ENCODE measurements around the gene DUSP8.

The DUSP8 gene

GRCh38 chr11:1557904-1558774 lies 13.9 kb downstream of the DUSP8 start:
- Histone ChIP-seq H3K4me3 (no peak overlapping the region), H3K27ac (peak overlapping the region in 7 of 21 experiments; percentile 11 to 73 (median 40))

GRCh38 chr11:1557051-1557884 lies 14.8 kb downstream of the DUSP8 start:
- H3K4me3 ChIP-seq: no peak overlapping the region
- H3K27ac ChIP-seq: peak overlapping the region in 3 of 21 experiments; percentile 11 to 73 (median 40)

- H3K27ac ChIP-seq: no peak overlapping the region
Measured at GRCh38 chr11:1556278-1556902, 15.7 kb downstream of the DUSP8 start.

GRCh38 chr11:1555713-1556153 lies 16.3 kb downstream of the DUSP8 start:
- Histone ChIP-seq H3K27ac (no peak overlapping the region), H3K4me3 (no peak overlapping the region)

More at GRCh38 chr11:1556278-1556902, 15.7 kb downstream of the DUSP8 start:
- no peak overlapping the region for H3K4me3 ChIP-seq

GRCh38 chr11:1554981-1555712 lies 16.9 kb downstream of the DUSP8 start:
- no peak overlapping the region for H3K27ac ChIP-seq
- no peak overlapping the region for H3K4me3 ChIP-seq

- no peak overlapping the region for H3K4me3 ChIP-seq
- H3K27ac ChIP-seq: no peak overlapping the region
Measured at GRCh38 chr11:1553808-1554594, 18.1 kb downstream of the DUSP8 start.

- Histone ChIP-seq H3K4me3 (no peak overlapping the region), H3K27ac (no peak overlapping the region)
Measured at GRCh38 chr11:1549338-1550330, 22.4 kb downstream of the DUSP8 start.

GRCh38 chr11:1548221-1549070 lies 23.6 kb downstream of the DUSP8 start:
- Histone ChIP-seq H3K4me3 (peak overlapping the region in 1 of 7 experiments; percentile 3), H3K27ac (peak overlapping the region in 1 of 21 experiments; percentile 13)

GRCh38 chr11:1547467-1548098 lies 24.5 kb downstream of the DUSP8 start:
- Histone ChIP-seq H3K27ac (peak overlapping the region in 1 of 21 experiments; percentile 11), H3K4me3 (peak overlapping the region in 5 of 7 experiments; percentile 5 to 37 (median 32))

- peak overlapping the region in 6 of 7 experiments; percentile 5 to 37 (median 29) for H3K4me3 ChIP-seq
- H3K27ac ChIP-seq: peak overlapping the region in 2 of 21 experiments; percentile 6 to 11
Measured at GRCh38 chr11:1546536-1547466, 25.3 kb downstream of the DUSP8 start.

GRCh38 chr11:1546077-1546535 lies 26.0 kb downstream of the DUSP8 start:
- no peak overlapping the region for H3K27ac ChIP-seq
- H3K4me3 ChIP-seq: peak overlapping the region in 2 of 7 experiments; percentile 35 to 37

- Histone ChIP-seq H3K4me3 (no peak overlapping the region), H3K27ac (no peak overlapping the region)
Measured at GRCh38 chr11:1545432-1545831, 26.6 kb downstream of the DUSP8 start.

GRCh38 chr11:1544536-1544935 lies 27.5 kb downstream of the DUSP8 start:
- Histone ChIP-seq H3K4me3 (no peak overlapping the region), H3K27ac (no peak overlapping the region)

- H3K4me3 ChIP-seq: no peak overlapping the region
- H3K27ac ChIP-seq: no peak overlapping the region
Measured at GRCh38 chr11:1543606-1544263, 28.3 kb downstream of the DUSP8 start.
